IMR-90 (cell line): ENCODE data around the gene NTM.

ENCODE experiments used
- MAZ ChIP-seq: IDR thresholded peaks from 2 replicates; pipeline ENCODE4 v1.6.1; 2012; ENCODE audit warnings: low read depth, mild to moderate bottlenecking, low read length, improper control_type of control experiment, moderate library complexity, borderline replicate concordance
- MXI1 ChIP-seq: IDR thresholded peaks from 2 replicates; pipeline ENCODE4 v1.6.1; 2012; ENCODE audit warnings: low read depth, mild to moderate bottlenecking, low read length, moderate library complexity, borderline replicate concordance
- POLR2A ChIP-seq: IDR thresholded peaks from 2 replicates; pipeline ENCODE4 v1.6.1; 2012; ENCODE audit warnings: mild to moderate bottlenecking, low read depth, low read length
- SMC3 ChIP-seq: fragments of 150-350 bp; IDR thresholded peaks from 2 replicates; pipeline ENCODE4 v1.6.1; 2016; ENCODE audit warnings: low read depth, mild to moderate bottlenecking, antibody characterized with exemption, low read length, moderate library complexity
- TF ChIP-seq, protein P1 (sequence below): conservative IDR thresholded peaks from 2 replicates; pipeline ENCODE4 v1.5.1; 2012; ENCODE audit warnings: mild to moderate bottlenecking, low read depth, low read length, improper control_type of control experiment

GRCh38 chr11:132114743-132115142 lies 744.3 kb downstream of the NTM start:
- TF ChIP-seq, protein P1, sequence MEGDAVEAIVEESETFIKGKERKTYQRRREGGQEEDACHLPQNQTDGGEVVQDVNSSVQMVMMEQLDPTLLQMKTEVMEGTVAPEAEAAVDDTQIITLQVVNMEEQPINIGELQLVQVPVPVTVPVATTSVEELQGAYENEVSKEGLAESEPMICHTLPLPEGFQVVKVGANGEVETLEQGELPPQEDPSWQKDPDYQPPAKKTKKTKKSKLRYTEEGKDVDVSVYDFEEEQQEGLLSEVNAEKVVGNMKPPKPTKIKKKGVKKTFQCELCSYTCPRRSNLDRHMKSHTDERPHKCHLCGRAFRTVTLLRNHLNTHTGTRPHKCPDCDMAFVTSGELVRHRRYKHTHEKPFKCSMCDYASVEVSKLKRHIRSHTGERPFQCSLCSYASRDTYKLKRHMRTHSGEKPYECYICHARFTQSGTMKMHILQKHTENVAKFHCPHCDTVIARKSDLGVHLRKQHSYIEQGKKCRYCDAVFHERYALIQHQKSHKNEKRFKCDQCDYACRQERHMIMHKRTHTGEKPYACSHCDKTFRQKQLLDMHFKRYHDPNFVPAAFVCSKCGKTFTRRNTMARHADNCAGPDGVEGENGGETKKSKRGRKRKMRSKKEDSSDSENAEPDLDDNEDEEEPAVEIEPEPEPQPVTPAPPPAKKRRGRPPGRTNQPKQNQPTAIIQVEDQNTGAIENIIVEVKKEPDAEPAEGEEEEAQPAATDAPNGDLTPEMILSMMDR = no peak
- TF ChIP-seq POLR2A (no peak), MXI1 (no peak), SMC3 (no peak), MAZ (no peak)
